K562 (cell line): ENCODE results near the gene RNF214.

Experiments used
- CTCF ChIP-seq, 3 experiments: IDR thresholded peaks in 2 of 3; conservative IDR thresholded peaks in 1 of 3; 2 replicates each; pipeline ENCODE4 v1.5.1; 2011 to 2012; ENCODE audit warnings: low read length in 3 of 3, mild to moderate bottlenecking in 3 of 3, control low read depth in 2 of 3, improper control_type of control experiment in 1 of 3, inconsistent platforms in 1 of 3, low read depth in 1 of 3, mixed read lengths in 1 of 3, moderate library complexity in 1 of 3; ENCODE audit not compliant: insufficient read depth in 2 of 3
- ETV6 ChIP-seq, 3 experiments: fragments of 150-350 bp in 1 of 3; sonication (generic) in 1 of 3; formaldehyde crosslinking in 1 of 3; IDR thresholded peaks; 2 replicates each; pipeline versions ENCODE4 v1.6.1 to v1.8.0; 2014 to 2022; ENCODE audit warnings: borderline replicate concordance in 2 of 3, low read depth in 2 of 3, antibody characterized with exemption in 1 of 3, low read length in 1 of 3, mild to moderate bottlenecking in 1 of 3, missing genetic modification reagents in 1 of 3
- FOXK1 ChIP-seq: sonication (generic); formaldehyde crosslinking; IDR thresholded peaks from 2 replicates; pipeline ENCODE4 v1.8.0; 2022; ENCODE audit warnings: missing genetic modification reagents, mild to moderate bottlenecking, borderline replicate concordance
- HCFC1 ChIP-seq: IDR thresholded peaks from 2 replicates; pipeline ENCODE4 v1.6.1; 2012; ENCODE audit warnings: low read depth, low read length, improper control_type of control experiment
- NFIC ChIP-seq: fragments of 450-650 bp; IDR thresholded peaks from 2 replicates; pipeline ENCODE4 v1.6.1; 2017; ENCODE audit warnings: mild to moderate bottlenecking, inconsistent platforms
- PATZ1 ChIP-seq: fragments of 250-450 bp; sonication (Bioruptor Pico); IDR thresholded peaks from 2 replicates; pipeline ENCODE4 v1.5.0; 2020; ENCODE audit warnings: mild to moderate bottlenecking, borderline replicate concordance
- ZNF232 ChIP-seq: sonication (generic); formaldehyde crosslinking; IDR thresholded peaks from 2 replicates; pipeline ENCODE4 v1.8.0; 2022; ENCODE audit warnings: mild to moderate bottlenecking, missing genetic modification reagents

DNA sequence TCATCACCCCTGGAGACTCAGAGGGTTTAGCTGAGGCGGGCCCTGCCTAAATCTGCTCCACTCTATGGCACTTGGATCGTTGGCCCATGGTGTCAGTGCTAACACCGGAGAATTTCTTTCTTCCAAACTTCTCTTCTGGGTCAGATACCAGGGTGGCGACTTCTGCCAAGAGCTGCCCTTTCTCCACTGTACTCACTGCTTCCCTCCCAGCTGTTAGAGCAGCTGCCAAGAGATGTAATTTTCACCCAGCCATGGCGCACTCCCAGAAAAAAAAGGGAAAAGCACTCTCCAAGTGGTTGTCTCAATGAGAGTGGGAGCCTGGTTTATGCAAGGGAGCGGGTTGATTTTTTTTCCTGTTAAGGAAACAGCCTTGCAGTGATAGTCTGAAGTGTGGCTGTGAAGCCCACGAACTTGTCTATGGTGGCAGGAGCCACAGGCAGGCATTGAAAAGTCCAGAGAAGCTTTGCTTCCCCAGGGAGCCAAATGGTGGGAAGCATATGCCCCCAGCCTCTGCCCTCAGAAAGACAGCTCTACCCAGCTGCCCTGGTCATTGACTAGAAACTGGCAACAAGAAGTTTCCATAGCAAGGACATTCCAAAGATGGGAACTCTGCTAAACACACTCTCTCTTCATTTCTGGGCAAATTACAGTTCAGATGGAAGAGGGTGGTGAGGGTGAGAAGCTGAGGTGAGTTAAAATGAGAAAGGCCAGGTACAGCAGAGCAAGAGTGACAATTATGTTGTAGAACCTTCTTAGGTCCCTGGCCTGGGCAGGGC is 11.3 kb upstream of the RNF214 start:
- TF ChIP-seq NFIC (no peak), CTCF (IDR thresholded peaks at IDR 0.05 in 2 of 3, conservative IDR thresholded peaks at IDR 0.05 in 1 of 3; ENCODE audit: insufficient read depth in 2 of 3, low read depth in 1 of 3, low read length in 3 of 3) (no peak), ZNF232 (CRISPR knock-in tag) (no peak), PATZ1 (CRISPR knock-in tag) (no peak), ETV6 (IDR thresholded peaks at IDR 0.05; ENCODE audit: borderline replicate concordance in 1 of 2, low read depth in 2 of 2, low read length in 1 of 2) (no peak), ETV6 (CRISPR knock-in tag; IDR thresholded peaks at IDR 0.05; ENCODE audit: borderline replicate concordance) (no peak), HCFC1 (no peak), FOXK1 (no peak)
